Measurements from ENCODE around the gene MAX.

The MAX gene

GRCh38 chr14:65128096-65128495, 25.8 kb upstream of the MAX start:
- in situ Hi-C loops (cut with HindIII; ENCODE audit: low sequenced_read_pairs) = no loop called here

GRCh38 chr14:65117769-65118745, 15.7 kb upstream of the MAX start:
- in situ Hi-C loops (cut with HindIII; ENCODE audit: low sequenced_read_pairs) = no loop called here
- DNase-seq (ENCODE audit: low read depth) = no peak
- TF ChIP-seq CTCF (IDR thresholded peaks at IDR 0.05; ENCODE audit: low read depth, low read length, missing control alignments) = no peak
- no peak overlapping the region for H3K4me3 ChIP-seq (ENCODE audit: low read depth, low read length)

More at GRCh38 chr14:65128096-65128495, 25.8 kb upstream of the MAX start:
- no peak for DNase-seq (ENCODE audit: low read depth)
- no peak for TF ChIP-seq CTCF (IDR thresholded peaks at IDR 0.05; ENCODE audit: low read depth, low read length, missing control alignments)
- H3K4me3 ChIP-seq (ENCODE audit: low read depth, low read length) = no peak overlapping the region

- in situ Hi-C loops (cut with HindIII; ENCODE audit: low sequenced_read_pairs) = no loop called here
- no peak for DNase-seq (ENCODE audit: low read depth)
- H3K4me3 ChIP-seq (ENCODE audit: low read depth, low read length) = no peak overlapping the region
- no peak for TF ChIP-seq CTCF (IDR thresholded peaks at IDR 0.05; ENCODE audit: low read depth, low read length, missing control alignments)
Observed at GRCh38 chr14:65115615-65116014, 13.3 kb upstream of the MAX start.

GRCh38 chr14:65110525-65110924, 8.2 kb upstream of the MAX start:
- H3K4me3 ChIP-seq (ENCODE audit: low read depth, low read length) = no peak overlapping the region
- in situ Hi-C loops (cut with HindIII; ENCODE audit: low sequenced_read_pairs) = no loop called here
- no peak for TF ChIP-seq CTCF (IDR thresholded peaks at IDR 0.05; ENCODE audit: low read depth, low read length, missing control alignments)
- no peak for DNase-seq (ENCODE audit: low read depth)

GRCh38 chr14:65109357-65109756, 7.0 kb upstream of the MAX start:
- DNase-seq (ENCODE audit: low read depth) = no peak
- in situ Hi-C loops (cut with HindIII; ENCODE audit: low sequenced_read_pairs) = no loop called here
- H3K4me3 ChIP-seq (ENCODE audit: low read depth, low read length) = no peak overlapping the region
- no peak for TF ChIP-seq CTCF (IDR thresholded peaks at IDR 0.05; ENCODE audit: low read depth, low read length, missing control alignments)

GRCh38 chr14:65107200-65107599, 4.9 kb upstream of the MAX start:
- DNase-seq (ENCODE audit: low read depth) = no peak
- H3K4me3 ChIP-seq (ENCODE audit: low read depth, low read length) = no peak overlapping the region
- in situ Hi-C loops (cut with HindIII; ENCODE audit: low sequenced_read_pairs) = no loop called here
- TF ChIP-seq CTCF (IDR thresholded peaks at IDR 0.05; ENCODE audit: low read depth, low read length, missing control alignments) = no peak
